HG03159 (cell line): ENCODE results near the gene CCDC73.
"Not testable (repeated sequence)": the region's sequence is repeated elsewhere in the genome, so short reads cannot be mapped to it uniquely, and the experiment has no call there.

Source experiments
- ATAC-seq: cut with Tn5 transposase; IDR thresholded peaks from one replicate; pipeline ENCODE4 v1.9.1; 2021; ENCODE audit warnings: mild to moderate bottlenecking, moderate library complexity; ENCODE audit not compliant: unreplicated experiment

Gene CCDC73

GRCh38 chr11:32597921-32598320 lies 196.5 kb downstream of the CCDC73 start:
- no peak for ATAC-seq

- ATAC-seq: not testable (repeated sequence)
Observed at GRCh38 chr11:32596114-32596513, 198.3 kb downstream of the CCDC73 start.

- no peak for ATAC-seq
Observed at GRCh38 chr11:32594272-32594671, 200.2 kb downstream of the CCDC73 start.

- ATAC-seq: no peak
Observed at GRCh38 chr11:32586576-32587190, 207.8 kb downstream of the CCDC73 start.

GRCh38 chr11:32584921-32585320 lies 209.5 kb downstream of the CCDC73 start:
- ATAC-seq: no peak

- peak; percentile 97 for ATAC-seq
Observed at GRCh38 chr11:32583459-32584271, 210.8 kb downstream of the CCDC73 start, which contains the start of gene EIF3M. EIF3M (plus strand) TSS chr11:32583831; CDS start chr11:32583888, 57 bp downstream.

GRCh38 chr11:32581556-32581955 lies 212.9 kb downstream of the CCDC73 start:
- ATAC-seq: no peak

GRCh38 chr11:32580967-32581366 lies 213.5 kb downstream of the CCDC73 start:
- ATAC-seq: no peak

- ATAC-seq: no peak
Observed at GRCh38 chr11:32576456-32576855, 218.0 kb downstream of the CCDC73 start.

GRCh38 chr11:32575070-32575469 lies 219.4 kb downstream of the CCDC73 start:
- no peak for ATAC-seq

- ATAC-seq: no peak
Observed at GRCh38 chr11:32574421-32574820, 220.0 kb downstream of the CCDC73 start.

GRCh38 chr11:32573228-32573627 lies 221.2 kb downstream of the CCDC73 start:
- ATAC-seq: no peak

GRCh38 chr11:32571039-32571438 lies 223.4 kb downstream of the CCDC73 start:
- ATAC-seq: no peak

GRCh38 chr11:32569313-32569881 lies 225.1 kb downstream of the CCDC73 start:
- no peak for ATAC-seq

- ATAC-seq: no peak
Observed at GRCh38 chr11:32567154-32567553, 227.3 kb downstream of the CCDC73 start.

GRCh38 chr11:32566517-32566916 lies 227.9 kb downstream of the CCDC73 start:
- no peak for ATAC-seq

- no peak for ATAC-seq
Observed at GRCh38 chr11:32563600-32563959, 230.9 kb downstream of the CCDC73 start.

- ATAC-seq: no peak
Observed at GRCh38 chr11:32562839-32563599, 231.4 kb downstream of the CCDC73 start.

GRCh38 chr11:32561835-32562234 lies 232.6 kb downstream of the CCDC73 start:
- ATAC-seq: no peak

GRCh38 chr11:32555895-32556294 lies 238.6 kb downstream of the CCDC73 start:
- no peak for ATAC-seq

GRCh38 chr11:32555091-32555490 lies 239.4 kb downstream of the CCDC73 start:
- no peak for ATAC-seq
